ENCODE measurements around the gene LUZP1.

LUZP1 gene

DNA sequence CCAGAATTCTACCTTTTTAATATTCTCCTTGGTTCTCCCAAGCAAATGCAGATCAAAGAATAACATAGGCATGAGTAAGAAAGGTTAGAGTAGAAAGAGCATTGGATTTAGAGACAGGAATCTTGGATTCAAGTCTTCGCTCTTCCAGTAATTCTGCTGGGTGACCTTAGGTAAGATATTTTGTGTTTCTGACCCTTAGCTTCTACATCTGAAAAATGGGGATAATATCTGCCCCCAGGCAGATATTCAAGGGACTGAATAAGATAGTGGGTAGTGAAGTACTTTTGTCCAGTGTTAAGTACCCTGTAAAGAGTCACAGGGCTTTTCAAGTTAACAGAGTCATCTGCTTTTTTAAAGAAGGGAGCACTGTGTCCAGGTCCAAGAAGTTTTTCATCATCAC lies 78.6 kb downstream of the LUZP1 start:
- TF ChIP-seq MYC (IDR thresholded peaks at IDR 0.05; ENCODE audit: low read depth, low read length) (no peak), POLR2A (IDR thresholded peaks at IDR 0.05; ENCODE audit: extremely low read depth, insufficient read length) (no peak), MAX (IDR thresholded peaks at IDR 0.05; ENCODE audit: low read depth, low read length) (no peak), CTCF (IDR thresholded peaks at IDR 0.05; ENCODE audit: low read depth, low read length) (no peak)
- no peak overlapping the region for H3K4me3 ChIP-seq (ENCODE audit: low read depth, low read length)
- no peak for DNase-seq (ENCODE audit: low read depth)

- TF ChIP-seq MAX (IDR thresholded peaks at IDR 0.05; ENCODE audit: low read depth, low read length) (no peak), POLR2A (IDR thresholded peaks at IDR 0.05; ENCODE audit: extremely low read depth, insufficient read length) (no peak), CTCF (IDR thresholded peaks at IDR 0.05; ENCODE audit: low read depth, low read length) (no peak), MYC (IDR thresholded peaks at IDR 0.05; ENCODE audit: low read depth, low read length) (no peak)
- no peak overlapping the region for H3K4me3 ChIP-seq (ENCODE audit: low read depth, low read length)
- no peak for DNase-seq (ENCODE audit: low read depth)
Measured at GRCh38 chr1:23088027-23088426, 80.6 kb downstream of the LUZP1 start.

GRCh38 chr1:23085696-23086095 lies 83.0 kb downstream of the LUZP1 start:
- TF ChIP-seq CTCF (IDR thresholded peaks at IDR 0.05; ENCODE audit: low read depth, low read length) (no peak), MAX (IDR thresholded peaks at IDR 0.05; ENCODE audit: low read depth, low read length) (no peak), MYC (IDR thresholded peaks at IDR 0.05; ENCODE audit: low read depth, low read length) (no peak), POLR2A (IDR thresholded peaks at IDR 0.05; ENCODE audit: extremely low read depth, insufficient read length) (no peak)
- H3K4me3 ChIP-seq (ENCODE audit: low read depth, low read length): no peak overlapping the region
- DNase-seq (ENCODE audit: low read depth): no peak

DNA sequence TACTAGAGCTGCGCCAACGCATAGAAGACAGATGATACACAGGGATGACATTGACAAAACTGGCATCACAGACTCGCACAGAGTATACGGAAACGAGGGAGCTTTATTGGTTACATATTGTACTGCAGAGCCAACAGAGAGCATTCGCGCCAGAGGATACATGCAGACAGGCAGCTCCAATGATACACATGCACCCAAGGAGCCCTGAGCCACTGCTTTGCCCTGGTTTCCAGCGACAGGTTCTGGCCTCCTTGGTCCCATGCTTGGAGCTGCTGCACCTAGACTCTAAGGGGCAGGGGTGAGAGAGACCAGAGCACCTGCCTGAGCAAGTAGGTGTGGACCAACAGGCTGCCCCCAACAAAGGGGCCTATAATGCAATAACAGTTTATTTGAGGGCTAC lies 83.8 kb downstream of the LUZP1 start:
- DNase-seq (ENCODE audit: low read depth): no peak
- H3K4me3 ChIP-seq (ENCODE audit: low read depth, low read length): no peak overlapping the region
- TF ChIP-seq MAX (IDR thresholded peaks at IDR 0.05; ENCODE audit: low read depth, low read length) (no peak), CTCF (IDR thresholded peaks at IDR 0.05; ENCODE audit: low read depth, low read length) (no peak), POLR2A (IDR thresholded peaks at IDR 0.05; ENCODE audit: extremely low read depth, insufficient read length) (no peak), MYC (IDR thresholded peaks at IDR 0.05; ENCODE audit: low read depth, low read length) (no peak)

GRCh38 chr1:23083714-23084480 lies 84.8 kb downstream of the LUZP1 start:
- no peak for DNase-seq (ENCODE audit: low read depth)
- no peak for TF ChIP-seq MYC (IDR thresholded peaks at IDR 0.05; ENCODE audit: low read depth, low read length)
- TF ChIP-seq POLR2A (IDR thresholded peaks at IDR 0.05; ENCODE audit: extremely low read depth, insufficient read length): no peak
- no peak for TF ChIP-seq CTCF (IDR thresholded peaks at IDR 0.05; ENCODE audit: low read depth, low read length)
- TF ChIP-seq MAX (IDR thresholded peaks at IDR 0.05; ENCODE audit: low read depth, low read length): no peak
- no peak overlapping the region for H3K4me3 ChIP-seq (ENCODE audit: low read depth, low read length)

Measured in NB4 (cell line).